GM18498 (cell line): ENCODE results near the gene MOSMO.

Source experiments
- ATAC-seq: cut with Tn5 transposase; IDR thresholded peaks from one replicate; pipeline ENCODE4 v1.9.1; 2021; ENCODE audit warnings: mild to moderate bottlenecking, moderate library complexity; ENCODE audit not compliant: unreplicated experiment

Gene MOSMO

GRCh38 chr16:22132801-22133200 is 124.9 kb downstream of the MOSMO start:
- ATAC-seq = no peak
